Astrocyte (in vitro differentiated cells and primary cell): ENCODE measurements around the gene CYP19A1. TPM values are rescaled to one million over a fixed set of nuclear protein-coding genes. Genes with fewer than 3 reads are reported as not detected.

Source experiments
- DNase-seq: peaks from one replicate; pipeline ENCODE4 v3.0.0-alpha.2; 2010; ENCODE audit warnings: low read depth
- FAIRE-seq: peaks from 2 replicates; lab custom pipeline; 2011; peaks lifted over from hg19 to GRCh38; lab: Jason Lieb, UNC
- H2AFZ ChIP-seq: 2 replicates; pipeline ENCODE4 v1.6.0; 2012; ENCODE audit warnings: low read depth, low read length, inconsistent platforms
- H3K27ac ChIP-seq: 2 replicates; pipeline ENCODE4 v1.5.1; 2011; ENCODE audit warnings: low read depth, low read length, inconsistent platforms
- H3K27me3 ChIP-seq: 2 replicates; pipeline ENCODE4 v1.6.0; 2011; ENCODE audit warnings: low read length, inconsistent platforms; ENCODE audit not compliant: insufficient read depth
- H3K36me3 ChIP-seq: 2 replicates; pipeline ENCODE4 v1.5.1; 2011; ENCODE audit warnings: low read length, inconsistent platforms; ENCODE audit not compliant: insufficient read depth
- H3K4me1 ChIP-seq: 2 replicates; pipeline ENCODE4 v1.5.1; 2011; ENCODE audit warnings: low read length, inconsistent platforms; ENCODE audit not compliant: insufficient read depth
- H3K4me2 ChIP-seq: 2 replicates; pipeline ENCODE4 v1.6.0; 2012; ENCODE audit warnings: low read length, inconsistent platforms
- H3K4me3 ChIP-seq: 2 replicates; pipeline ENCODE4 v1.5.1; 2011; ENCODE audit warnings: low read depth, mild to moderate bottlenecking, low read length, inconsistent platforms; ENCODE audit not compliant: insufficient read depth
- H3K79me2 ChIP-seq: 2 replicates; pipeline ENCODE4 v1.6.0; 2012; ENCODE audit warnings: mild to moderate bottlenecking, low read length, inconsistent platforms; ENCODE audit not compliant: insufficient read depth
- H3K9ac ChIP-seq: 2 replicates; pipeline ENCODE4 v1.6.0; 2012; ENCODE audit warnings: mild to moderate bottlenecking, low read length, inconsistent platforms
- H3K9me3 ChIP-seq: 2 replicates; pipeline ENCODE4 v1.5.1; 2012; ENCODE audit warnings: low read depth, mild to moderate bottlenecking, low read length, inconsistent platforms; ENCODE audit not compliant: insufficient read depth
- H4K20me1 ChIP-seq: 2 replicates; pipeline ENCODE4 v1.6.0; 2012; ENCODE audit warnings: low read length, inconsistent platforms; ENCODE audit not compliant: insufficient read depth
- H3K27ac Mint-ChIP-seq: one replicate; pipeline ENCODE4 v1.8.0; 2021; ENCODE audit warnings: mild to moderate bottlenecking, mixed read lengths; ENCODE audit not compliant: unreplicated experiment
- H3K27me3 Mint-ChIP-seq: one replicate; pipeline ENCODE4 v1.8.0; 2021; ENCODE audit warnings: low read depth, mixed read lengths; ENCODE audit not compliant: unreplicated experiment
- H3K36me3 Mint-ChIP-seq: one replicate; pipeline ENCODE4 v1.8.0; 2021; ENCODE audit warnings: low read depth, mixed read lengths; ENCODE audit not compliant: unreplicated experiment
- H3K4me1 Mint-ChIP-seq: one replicate; pipeline ENCODE4 v1.8.0; 2021; ENCODE audit warnings: low read depth, mixed read lengths; ENCODE audit not compliant: unreplicated experiment
- H3K4me3 Mint-ChIP-seq: one replicate; pipeline ENCODE4 v1.8.0; 2021; ENCODE audit warnings: mild to moderate bottlenecking, moderate library complexity, mixed read lengths; ENCODE audit not compliant: unreplicated experiment
- H3K9me3 Mint-ChIP-seq: one replicate; pipeline ENCODE4 v1.8.0; 2021; ENCODE audit warnings: mild to moderate bottlenecking, mixed read lengths; ENCODE audit not compliant: unreplicated experiment
- CTCF ChIP-seq: IDR thresholded peaks from 2 replicates; pipeline ENCODE4 v1.5.1; 2011; ENCODE audit warnings: low read depth, mild to moderate bottlenecking, inconsistent platforms, low read length, moderate library complexity; ENCODE audit not compliant: insufficient read depth
- EZH2 ChIP-seq: IDR thresholded peaks from 2 replicates; pipeline ENCODE4 v1.6.1; 2012; ENCODE audit warnings: mild to moderate bottlenecking, low read length, inconsistent platforms; ENCODE audit not compliant: insufficient read depth
- total RNA-seq: library from RNA; stranded (reverse); gene quantifications from 2 replicates; pipeline ENCODE4 v1.2.1, GENCODE V29; 2021

CYP19A1 gene
- total RNA-seq, 1 donor from 2014 or later = 0.75 TPM

- no peak overlapping the region for H2AFZ ChIP-seq
- no peaks in the 10 kb centered on the region for H3K79me2 ChIP-seq
- DNase-seq (no peak), FAIRE-seq (no peak)
- peaks cover 25% of the 10 kb centered on the region for H3K27me3 ChIP-seq
- no peaks in the 10 kb centered on the region for H3K36me3 ChIP-seq
- no peak overlapping the region for H3K9ac ChIP-seq
- H4K20me1 ChIP-seq = no peaks in the 10 kb centered on the region
- no peak overlapping the region for H3K4me3 Mint-ChIP-seq
- H3K9me3 ChIP-seq = no peaks in the 10 kb centered on the region
- H3K27ac Mint-ChIP-seq = no peak overlapping the region
- no peaks in the 10 kb centered on the region for H3K36me3 Mint-ChIP-seq
- peaks cover 4% of the 10 kb centered on the region for H3K4me1 Mint-ChIP-seq
- H3K27me3 Mint-ChIP-seq = peaks cover 23% of the 10 kb centered on the region
- H3K27ac ChIP-seq = no peak overlapping the region
- no peak overlapping the region for H3K4me3 ChIP-seq
- H3K4me1 ChIP-seq = no peaks in the 10 kb centered on the region
- TF ChIP-seq CTCF (no peak), EZH2 (no peak)
- no peaks in the 10 kb centered on the region for H3K9me3 Mint-ChIP-seq
- H3K4me2 ChIP-seq = no peak overlapping the region
Measured at GRCh38 chr15:51286816-51287215, 51.6 kb downstream of the CYP19A1 start.

- no peak overlapping the region for H3K27ac ChIP-seq
- H3K79me2 ChIP-seq = no peaks in the 10 kb centered on the region
- H3K4me3 Mint-ChIP-seq = no peak overlapping the region
- no peaks in the 10 kb centered on the region for H3K4me1 ChIP-seq
- H3K9me3 ChIP-seq = no peaks in the 10 kb centered on the region
- no peak for FAIRE-seq
- H3K4me1 Mint-ChIP-seq = peaks cover 4% of the 10 kb centered on the region
- H3K27ac Mint-ChIP-seq = no peak overlapping the region
- peaks cover 20% of the 10 kb centered on the region for H3K27me3 Mint-ChIP-seq
- H3K4me2 ChIP-seq = no peak overlapping the region
- TF ChIP-seq EZH2 (no peak), CTCF (no peak)
- DNase-seq = no peak
- H3K36me3 Mint-ChIP-seq = no peaks in the 10 kb centered on the region
- no peak overlapping the region for H3K4me3 ChIP-seq
- H3K9me3 Mint-ChIP-seq = no peaks in the 10 kb centered on the region
- H3K27me3 ChIP-seq = peaks cover 24% of the 10 kb centered on the region
- H3K9ac ChIP-seq = no peak overlapping the region
- H3K36me3 ChIP-seq = no peaks in the 10 kb centered on the region
- H2AFZ ChIP-seq = no peak overlapping the region
- no peaks in the 10 kb centered on the region for H4K20me1 ChIP-seq
Measured at GRCh38 chr15:51285399-51285798, 53.0 kb downstream of the CYP19A1 start.

- H3K79me2 ChIP-seq = no peaks in the 10 kb centered on the region
- FAIRE-seq (no peak), DNase-seq (no peak)
- H3K27ac ChIP-seq = no peak overlapping the region
- Mint-ChIP-seq H3K4me1 (peaks cover 4% of the 10 kb centered on the region), H3K27ac (no peak overlapping the region), H3K36me3 (no peaks in the 10 kb centered on the region), H3K9me3 (no peaks in the 10 kb centered on the region), H3K27me3 (peaks cover 20% of the 10 kb centered on the region), H3K4me3 (no peak overlapping the region)
- H3K4me1 ChIP-seq = no peaks in the 10 kb centered on the region
- no peak overlapping the region for H3K4me2 ChIP-seq
- peaks cover 21% of the 10 kb centered on the region for H3K27me3 ChIP-seq
- H3K9ac ChIP-seq = no peak overlapping the region
- no peaks in the 10 kb centered on the region for H4K20me1 ChIP-seq
- H3K36me3 ChIP-seq = no peaks in the 10 kb centered on the region
- H3K4me3 ChIP-seq = no peak overlapping the region
- no peaks in the 10 kb centered on the region for H3K9me3 ChIP-seq
- no peak overlapping the region for H2AFZ ChIP-seq
- TF ChIP-seq EZH2 (no peak), CTCF (no peak)
Measured at GRCh38 chr15:51284871-51285270, 53.5 kb downstream of the CYP19A1 start.
